H1 (cell line): Measurements from ENCODE around the gene C2CD2L. TPM values are rescaled to one million over a fixed set of nuclear protein-coding genes. Genes with fewer than 3 reads are reported as not detected.

ENCODE experiments used
- CTCF ChIA-PET: fragments of 300-600 bp; sonication (Branson Sonifier 250); formaldehyde crosslinking; loops from one replicate; lab custom pipeline; 2021; ENCODE audit not compliant: partially characterized antibody; lab: Charles Lee
- POLR2A ChIA-PET: fragments of 300-600 bp; sonication (Branson Sonifier 250); formaldehyde crosslinking; loops from one replicate; lab custom pipeline; 2021; ENCODE audit warnings: inconsistent platforms; ENCODE audit not compliant: partially characterized antibody; lab: Charles Lee
- DNase-seq, 2 experiments: peaks; one replicate each; pipeline versions ENCODE4 v3.0.0 to v3.0.0-alpha.2; 2010 to 2022; ENCODE audit warnings: low spot score in 2 of 2, low read depth in 1 of 2, mixed read lengths in 1 of 2
- FAIRE-seq: peaks from 2 replicates; lab custom pipeline; 2011; peaks lifted over from hg19 to GRCh38; lab: Jason Lieb, UNC
- H2AFZ ChIP-seq: 2 replicates; pipeline ENCODE4 v1.8.1; 2012; ENCODE audit warnings: low read length, inconsistent platforms
- H2AK5ac ChIP-seq: 2 replicates; pipeline ENCODE4 v1.6.1; 2013; ENCODE audit warnings: low read depth, low read length
- H2BK120ac ChIP-seq: replicated peaks from 2 replicates; pipeline ENCODE3; 2013; ENCODE audit warnings: low read depth, low read length, inconsistent platforms
- H2BK12ac ChIP-seq: 2 replicates; pipeline ENCODE4 v1.6.1; 2013; ENCODE audit warnings: low read depth, low read length
- H2BK15ac ChIP-seq: 2 replicates; pipeline ENCODE4 v1.6.1; 2013; ENCODE audit warnings: low read length
- H2BK20ac ChIP-seq: 2 replicates; pipeline ENCODE4 v1.6.1; 2013; ENCODE audit warnings: low read length
- H2BK5ac ChIP-seq: 2 replicates; pipeline ENCODE4 v1.6.1; 2013; ENCODE audit warnings: low read depth, low read length
- H3K14ac ChIP-seq: 2 replicates; pipeline ENCODE4 v1.6.1; 2013; ENCODE audit warnings: inconsistent platforms; ENCODE audit not compliant: insufficient read length
- H3K18ac ChIP-seq: 2 replicates; pipeline ENCODE4 v1.6.1; 2013; ENCODE audit warnings: low read length; ENCODE audit errors: extremely low read depth
- H3K23ac ChIP-seq: 2 replicates; pipeline ENCODE4 v1.6.1; 2013; ENCODE audit warnings: inconsistent platforms; ENCODE audit not compliant: insufficient read length
- H3K23me2 ChIP-seq: 2 replicates; pipeline ENCODE4 v1.6.1; 2013; ENCODE audit warnings: low read depth, low read length
- H3K27ac ChIP-seq: 2 replicates; pipeline ENCODE4 v1.6.1; 2011; ENCODE audit warnings: low read depth, low read length, inconsistent platforms
- H3K27me3 ChIP-seq, 4 experiments: replicated peaks in 1 of 4; 1 replicate in 1 of 4; 2 replicates in 3 of 4; pipeline versions ENCODE4 v1.6.1 to v1.8.1; 2011 to 2013; ENCODE audit warnings: low read length in 3 of 4, mild to moderate bottlenecking in 3 of 4, inconsistent platforms in 2 of 4, mixed read lengths in 2 of 4, moderate library complexity in 1 of 4; ENCODE audit not compliant: control insufficient read depth in 3 of 4, insufficient read depth in 3 of 4; ENCODE audit errors: extremely low read depth in 1 of 4
- H3K36me3 ChIP-seq, 4 experiments: 2 replicates each; pipeline versions ENCODE4 v1.6.1 to v1.8.1; 2011 to 2013; ENCODE audit warnings: mild to moderate bottlenecking in 4 of 4, low read length in 3 of 4, moderate library complexity in 2 of 4, control low read depth in 1 of 4, inconsistent platforms in 1 of 4; ENCODE audit not compliant: insufficient read depth in 4 of 4, control insufficient read depth in 2 of 4
- H3K4ac ChIP-seq: replicated peaks from 2 replicates; pipeline ENCODE3; 2013; ENCODE audit warnings: low read length, low read depth, mixed read lengths, inconsistent platforms; ENCODE audit not compliant: insufficient read length
- H3K4me1 ChIP-seq, 4 experiments: replicated peaks in 1 of 4; 1 replicate in 1 of 4; 2 replicates in 3 of 4; pipeline versions ENCODE4 v1.6.1 to v1.8.1; 2011 to 2013; ENCODE audit warnings: low read length in 3 of 4, inconsistent platforms in 2 of 4, mixed read lengths in 1 of 4; ENCODE audit not compliant: insufficient read depth in 4 of 4, control insufficient read depth in 3 of 4
- H3K4me2 ChIP-seq, 2 experiments: 2 replicates each; pipeline versions ENCODE4 v1.6.1 to v1.8.1; 2011 to 2013; ENCODE audit warnings: low read depth in 2 of 2, low read length in 2 of 2, control low read depth in 1 of 2, inconsistent platforms in 1 of 2, mild to moderate bottlenecking in 1 of 2; ENCODE audit not compliant: insufficient read depth in 1 of 2
- H3K4me3 ChIP-seq, 4 experiments: fragments of 200-600, 300-600 bp in 1 of 4; sonication (generic), shearing (Covaris generic), sonication (Bioruptor Twin) in 1 of 4; 2 replicates each; pipeline versions ENCODE4 v1.5.1 to v1.8.1; 2011 to 2016; ENCODE audit warnings: low read length in 4 of 4, low read depth in 3 of 4, control low read depth in 2 of 4, inconsistent platforms in 2 of 4, mild to moderate bottlenecking in 2 of 4, mixed read lengths in 1 of 4, moderate library complexity in 1 of 4; ENCODE audit not compliant: insufficient read depth in 2 of 4; ENCODE audit errors: extremely low read depth in 1 of 4
- H3K56ac ChIP-seq: replicated peaks from 2 replicates; pipeline ENCODE3; 2013; ENCODE audit warnings: low read depth, mild to moderate bottlenecking, mixed read lengths, low read length, inconsistent platforms; ENCODE audit not compliant: insufficient read length
- H3K79me1 ChIP-seq: 2 replicates; pipeline ENCODE4 v1.6.1; 2013; ENCODE audit warnings: low read depth, low read length, control low read depth
- H3K79me2 ChIP-seq, 2 experiments: 2 replicates each; pipeline versions ENCODE4 v1.6.1 to v1.8.1; 2012 to 2013; ENCODE audit warnings: low read length in 2 of 2, mild to moderate bottlenecking in 2 of 2, inconsistent platforms in 1 of 2; ENCODE audit not compliant: insufficient read depth in 2 of 2, control insufficient read depth in 1 of 2
- H3K9ac ChIP-seq, 4 experiments: replicated peaks in 1 of 4; 1 replicate in 1 of 4; 2 replicates in 3 of 4; pipeline versions ENCODE4 v1.6.1 to v1.8.1; 2011 to 2013; ENCODE audit warnings: low read depth in 3 of 4, low read length in 3 of 4, control low read depth in 2 of 4, mild to moderate bottlenecking in 2 of 4, moderate library complexity in 2 of 4, inconsistent platforms in 1 of 4; ENCODE audit errors: extremely low read depth in 1 of 4
- H3K9me3 ChIP-seq, 2 experiments: 2 replicates each; pipeline versions ENCODE4 v1.6.1 to v1.8.1; 2012 to 2013; ENCODE audit warnings: mild to moderate bottlenecking in 2 of 2, moderate library complexity in 2 of 2, control low read depth in 1 of 2, inconsistent platforms in 1 of 2, low read depth in 1 of 2, low read length in 1 of 2, mixed read lengths in 1 of 2; ENCODE audit not compliant: insufficient read depth in 2 of 2
- H4K20me1 ChIP-seq, 2 experiments: replicated peaks in 1 of 2; 2 replicates each; pipeline versions ENCODE3 to v1.8.1; 2011 to 2013; ENCODE audit warnings: inconsistent platforms in 2 of 2, low read length in 2 of 2, mild to moderate bottlenecking in 1 of 2; ENCODE audit not compliant: insufficient read depth in 2 of 2, control insufficient read depth in 1 of 2
- H4K5ac ChIP-seq: 2 replicates; pipeline ENCODE4 v1.6.1; 2013; ENCODE audit warnings: low read length, low read depth, mixed read lengths, inconsistent platforms; ENCODE audit not compliant: insufficient read length
- H4K8ac ChIP-seq: 2 replicates; pipeline ENCODE4 v1.8.0; 2013; ENCODE audit warnings: mild to moderate bottlenecking, moderate library complexity, low read length, inconsistent platforms; ENCODE audit not compliant: insufficient read depth; ENCODE audit errors: extremely low read depth
- H4K91ac ChIP-seq: replicated peaks from 2 replicates; pipeline ENCODE3; 2013; ENCODE audit warnings: low read length, mixed read lengths, inconsistent platforms; ENCODE audit not compliant: insufficient read length
- HDAC2 ChIP-seq, 2 experiments: fragments of 300-600 bp in 1 of 2; sonication (generic) in 1 of 2; IDR thresholded peaks; 2 replicates each; pipeline ENCODE4 v1.6.1; 2011 to 2012; ENCODE audit warnings: low read depth in 2 of 2, low read length in 2 of 2, mild to moderate bottlenecking in 2 of 2, moderate library complexity in 2 of 2, borderline replicate concordance in 1 of 2, inconsistent platforms in 1 of 2
- KDM1A ChIP-seq: fragments of 200-600, 300-600 bp; sonication (generic); IDR thresholded peaks from 2 replicates; pipeline ENCODE4 v1.7.1; 2016; ENCODE audit warnings: mild to moderate bottlenecking, low read length, borderline replicate concordance
- NANOG ChIP-seq: IDR thresholded peaks from 2 replicates; pipeline ENCODE4 v1.6.1; 2011; ENCODE audit warnings: low read length, low read depth, mild to moderate bottlenecking, inconsistent platforms; ENCODE audit not compliant: insufficient read depth, poor library complexity, severe bottlenecking
- NRF1 ChIP-seq: IDR thresholded peaks from 2 replicates; pipeline ENCODE4 v1.6.1; 2011; ENCODE audit warnings: mild to moderate bottlenecking, low read depth, low read length, improper control_type of control experiment
- RNF2 ChIP-seq: fragments of 200-900, 300-1000 bp; sonication (generic); IDR thresholded peaks from 2 replicates; pipeline ENCODE4 v1.7.1; 2016; ENCODE audit warnings: borderline replicate concordance, low read depth, mild to moderate bottlenecking, antibody characterized with exemption, low read length; ENCODE audit not compliant: poor library complexity, severe bottlenecking; ENCODE audit errors: missing control alignments
- SAP30 ChIP-seq: fragments of 300-600 bp; sonication (generic); IDR thresholded peaks from 2 replicates; pipeline ENCODE4 v1.7.1; 2012; ENCODE audit warnings: low read length, moderate library complexity, mild to moderate bottlenecking, inconsistent platforms; ENCODE audit not compliant: insufficient read depth, insufficient replicate concordance
- TEAD4 ChIP-seq: IDR thresholded peaks from 2 replicates; pipeline ENCODE4 v1.6.1; 2012; ENCODE audit warnings: low read depth, low read length, inconsistent platforms, mixed read lengths
- WGBS, 2 experiments: shearing (Covaris generic) in 1 of 2; methylation state at CpG; one replicate each; pipeline versions ENCODE4 v1.1.6 to v1.1.7; 2013 to 2015; ENCODE audit warnings: low lambda C conversion rate in 2 of 2, mixed read lengths in 2 of 2, inconsistent platforms in 1 of 2, low coverage in 1 of 2, missing lambda C conversion rate in 1 of 2; ENCODE audit not compliant: insufficient replicate concordance in 2 of 2, insufficient coverage in 1 of 2, insufficient read length in 1 of 2; ENCODE audit errors: extremely low coverage in 1 of 2, missing lambda C conversion rate in 1 of 2; 5-methylcytosine and 5-hydroxymethylcytosine counted together
- polyA plus RNA-seq, 7 experiments: library from polyadenylated mRNA; depleted of rRNA in 3 of 7; stranded (reverse) in 5 of 7; unstranded in 2 of 7; fragments of >200 nt in 5 of 7; fragments of 200-250 nt in 2 of 7; gene quantifications; 1 replicate in 5 of 7; 2 replicates in 1 of 7; 4 replicates in 1 of 7; pipeline versions ENCODE4 v1.2.1 to v1.2.3, GENCODE V29; 2011 to 2013; ENCODE audit warnings: missing spikeins in 2 of 7, mixed read lengths in 2 of 7
- total RNA-seq: library from RNA; stranded (reverse); fragmentation: NEBNext Ultra II Directional; extraction: Animal tissue kit (Norgen Biotek cat#: 25700); gene quantifications from 2 replicates; pipeline ENCODE4 v1.2.1, GENCODE V29; 2021
- TF ChIP-seq, protein P1 (sequence below): IDR thresholded peaks from 2 replicates; pipeline ENCODE4 v1.6.1; 2012; ENCODE audit warnings: inconsistent platforms
- TF ChIP-seq, protein P2 (sequence below): IDR thresholded peaks from 2 replicates; pipeline ENCODE4 v1.6.1; 2012; ENCODE audit warnings: inconsistent platforms

Gene C2CD2L
- total and polyA plus RNA-seq, 2 of the 8 experiments (the other 6 are each of a cell fraction or from before 2014, with no cell fraction given): 2.5 to 4.0 TPM

DNA sequence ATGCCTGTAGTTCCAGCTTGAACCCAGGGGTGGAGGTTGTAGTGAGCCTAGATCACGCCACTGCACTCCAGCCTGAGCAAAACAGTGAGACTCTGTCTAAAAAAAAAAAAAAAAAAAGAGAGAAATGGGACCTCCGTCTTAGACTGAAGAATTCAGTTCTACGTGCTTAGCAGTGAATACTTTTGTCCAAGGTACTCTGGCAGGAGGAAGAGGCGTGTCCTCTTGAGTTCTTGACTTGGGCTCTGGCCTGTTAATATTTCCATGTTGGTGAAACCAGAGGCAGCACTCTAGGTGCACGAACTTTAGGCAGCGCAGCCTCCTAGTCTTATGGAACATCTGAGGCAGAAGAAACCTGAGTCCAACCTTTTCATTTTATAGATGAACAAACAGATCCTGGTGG lies 20.0 kb upstream of the C2CD2L start:
- Histone ChIP-seq H3K23ac (no peak overlapping the region), H3K79me1 (peaks cover 11% of the 10 kb centered on the region), H2BK5ac (no peak overlapping the region), H2BK120ac (no peak overlapping the region), H3K4ac (no peak overlapping the region), H4K8ac (no peak overlapping the region), H3K4me1 (peaks cover 0 to 5% (median 2%) of the 10 kb centered on the region in 4 experiments; a peak in 2 of 7 replicates), H2AFZ (no peak overlapping the region), H3K18ac (no peak overlapping the region), H2BK20ac (no peak overlapping the region), H3K56ac (no peak overlapping the region), H3K4me3 (no peak overlapping the region), H3K14ac (no peak overlapping the region), H4K91ac (no peak overlapping the region), H2BK12ac (no peak overlapping the region), H2AK5ac (no peak overlapping the region), H3K4me2 (no peak overlapping the region), H3K23me2 (peaks cover 7% of the 10 kb centered on the region; the same call in 1 of the 2 replicates), H3K9ac (no peak overlapping the region), H2BK15ac (no peak overlapping the region), H3K79me2 (peaks cover 3 to 19% of the 10 kb centered on the region in 2 experiments; a peak in 3 of 4 replicates), H4K20me1 (peaks cover 0 to 3% of the 10 kb centered on the region in 2 experiments), H3K36me3 (peaks cover 0 to 24% (median 4%) of the 10 kb centered on the region in 4 experiments; a peak in 2 of 8 replicates), H3K9me3 (no peaks in the 10 kb centered on the region), H4K5ac (no peak overlapping the region), H3K27me3 (no peaks in the 10 kb centered on the region), H3K27ac (no peak overlapping the region)
- no peak for FAIRE-seq
- POLR2A ChIA-PET: interaction anchor here (1.1 to 9.2 kb wide), 2 partner anchors 9 to 20 kb away, joined by 3 to 141 read pairs; partner anchors contain the start of gene VPS11
- DNase-seq: no peak
- no peak for TF ChIP-seq TEAD4
- TF ChIP-seq RNF2: no peak
- TF ChIP-seq HDAC2 (IDR thresholded peaks at IDR 0.05; ENCODE audit: borderline replicate concordance in 1 of 2, low read depth in 2 of 2, low read length in 2 of 2): no peak
- TF ChIP-seq, protein P1, sequence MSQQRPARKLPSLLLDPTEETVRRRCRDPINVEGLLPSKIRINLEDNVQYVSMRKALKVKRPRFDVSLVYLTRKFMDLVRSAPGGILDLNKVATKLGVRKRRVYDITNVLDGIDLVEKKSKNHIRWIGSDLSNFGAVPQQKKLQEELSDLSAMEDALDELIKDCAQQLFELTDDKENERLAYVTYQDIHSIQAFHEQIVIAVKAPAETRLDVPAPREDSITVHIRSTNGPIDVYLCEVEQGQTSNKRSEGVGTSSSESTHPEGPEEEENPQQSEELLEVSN: no peak
- TF ChIP-seq NRF1: no peak
- TF ChIP-seq SAP30: no peak
- TF ChIP-seq NANOG: no peak
- TF ChIP-seq, protein P2, sequence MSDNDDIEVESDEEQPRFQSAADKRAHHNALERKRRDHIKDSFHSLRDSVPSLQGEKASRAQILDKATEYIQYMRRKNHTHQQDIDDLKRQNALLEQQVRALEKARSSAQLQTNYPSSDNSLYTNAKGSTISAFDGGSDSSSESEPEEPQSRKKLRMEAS: no peak
- no peak for TF ChIP-seq KDM1A
- CTCF ChIA-PET: interaction anchor here (0.7 to 2.4 kb wide), 4 partner anchors 26 to 250 kb away, joined by 3 to 7 read pairs (median 5); no protein-coding TSS in a partner anchor
- WGBS, 2 experiments: 94% methylated on average over 5 of the region's 6 CpGs; no CpG with 5 or more reads in 1 of the 2 experiments
